H7 (cell line): ENCODE results near the gene ARHGAP19. TPM values are rescaled to one million over a fixed set of nuclear protein-coding genes. Genes with fewer than 3 reads are reported as not detected.
A peak's percentile ranks its signal among the peaks of the same experiment; 100 is the strongest.

Experiments
- DNase-seq: peaks from one replicate; pipeline ENCODE4 v3.0.0; 2012
- H3K27me3 ChIP-seq: 2 replicates; pipeline ENCODE4 v1.6.0; 2011; ENCODE audit warnings: mild to moderate bottlenecking, low read length; ENCODE audit not compliant: control insufficient read depth, insufficient read depth
- H3K36me3 ChIP-seq: replicated peaks from 2 replicates; pipeline ENCODE4 v1.5.1; 2011; ENCODE audit warnings: low read length; ENCODE audit not compliant: control insufficient read depth, insufficient read depth
- H3K4me3 ChIP-seq: 2 replicates; pipeline ENCODE4 v1.5.1; 2011; ENCODE audit warnings: low read depth, mild to moderate bottlenecking, control low read depth, low read length, moderate library complexity; ENCODE audit not compliant: insufficient read depth
- total RNA-seq: library from RNA; depleted of rRNA; stranded (reverse); fragments of >200 nt; shearing (Covaris generic); gene quantifications from 2 replicates; pipeline ENCODE4 v1.2.3, GENCODE V29; 2014

ARHGAP19 gene
- total RNA-seq, 1 experiment from 2014 or later: 38.7 TPM

GRCh38 chr10:97243836-97244235 lies 48.6 kb downstream of the ARHGAP19 start:
- no peak for DNase-seq
- H3K4me3 ChIP-seq: no peak overlapping the region
- H3K36me3 ChIP-seq: peaks cover 5% of the 10 kb centered on the region
- H3K27me3 ChIP-seq: no peaks in the 10 kb centered on the region

DNA sequence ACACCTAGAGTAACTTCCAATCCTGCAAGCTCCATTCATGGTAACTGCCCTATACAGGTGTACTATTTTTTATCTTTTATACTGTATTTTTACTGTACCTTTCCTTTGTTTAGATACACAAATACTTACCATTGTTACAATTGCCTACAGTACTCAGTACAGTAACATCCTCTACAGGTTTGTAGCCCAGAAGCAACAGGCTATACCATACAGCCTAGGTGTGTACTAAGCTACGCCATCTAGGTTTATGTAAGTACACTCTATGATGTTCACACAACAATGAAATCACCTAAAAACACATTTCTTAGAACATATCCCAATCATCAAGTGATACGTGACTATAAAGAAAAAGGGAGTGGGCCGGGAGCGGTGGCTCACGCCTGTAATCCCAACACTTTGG lies 53.6 kb downstream of the ARHGAP19 start:
- DNase-seq: no peak
- Histone ChIP-seq H3K4me3 (no peak overlapping the region), H3K27me3 (no peaks in the 10 kb centered on the region), H3K36me3 (peaks cover 2% of the 10 kb centered on the region)

DNA sequence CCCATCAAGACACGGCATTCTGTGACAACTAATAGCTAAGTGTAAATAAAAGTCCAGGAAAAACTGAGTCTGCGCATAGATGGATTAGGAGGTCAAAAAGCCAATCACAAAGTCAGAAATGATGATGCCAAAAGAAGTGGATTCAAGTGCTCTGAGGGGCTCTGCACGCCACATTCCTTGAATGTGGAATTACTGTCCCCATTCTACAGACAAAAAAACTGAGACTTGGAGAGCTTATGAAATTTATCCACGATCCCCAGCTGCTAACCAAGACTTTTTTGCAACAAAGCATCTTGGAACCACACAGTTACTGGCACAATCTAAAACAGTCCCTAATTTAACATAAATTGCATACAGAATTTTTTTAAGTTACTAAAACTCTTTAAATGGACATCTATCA lies 57.1 kb downstream of the ARHGAP19 start:
- Histone ChIP-seq H3K4me3 (no peak overlapping the region), H3K36me3 (no peaks in the 10 kb centered on the region; the same call in none of the 2 replicates), H3K27me3 (no peaks in the 10 kb centered on the region)
- DNase-seq: no peak

DNA sequence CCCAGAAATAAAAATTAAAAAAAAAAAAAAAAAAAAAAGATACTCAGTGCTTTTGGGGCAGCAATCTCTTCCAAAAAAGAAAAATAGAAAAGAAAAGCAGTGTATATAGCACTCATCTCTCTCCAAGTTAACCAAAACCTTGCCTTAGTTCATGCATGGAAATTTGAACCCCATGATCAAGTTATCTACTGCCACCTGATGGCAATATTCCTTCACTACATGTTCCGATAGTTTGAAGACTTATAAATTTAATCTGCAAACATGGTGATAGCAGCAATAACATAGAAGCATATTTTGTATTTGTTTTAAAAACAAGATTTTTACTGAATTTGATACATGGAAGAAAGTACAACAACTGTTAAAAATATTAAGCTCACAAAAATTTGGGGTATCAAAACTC lies 58.0 kb downstream of the ARHGAP19 start:
- H3K36me3 ChIP-seq: no peaks in the 10 kb centered on the region; the same call in none of the 2 replicates
- no peak for DNase-seq
- no peak overlapping the region for H3K4me3 ChIP-seq
- no peaks in the 10 kb centered on the region for H3K27me3 ChIP-seq

DNA sequence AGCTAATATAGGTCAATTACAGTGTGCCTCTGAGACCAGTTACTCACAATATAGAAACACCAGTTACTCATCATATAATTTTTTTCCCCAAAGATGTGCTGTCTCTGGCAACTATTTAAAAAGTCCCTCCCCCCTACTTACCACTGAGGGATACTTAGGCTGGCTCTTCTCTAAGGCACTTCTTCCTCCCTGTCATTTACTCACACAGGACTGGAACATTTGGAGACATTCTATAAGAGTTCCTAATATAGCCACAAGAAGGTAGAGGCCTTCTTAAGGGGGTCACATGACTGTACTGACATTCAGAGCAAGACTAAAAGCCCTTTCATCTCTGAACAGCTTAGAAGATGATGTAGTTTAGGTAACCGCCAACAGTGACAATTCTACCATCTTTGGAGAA lies 62.3 kb downstream of the ARHGAP19 start:
- Histone ChIP-seq H3K36me3 (peaks cover 5% of the 10 kb centered on the region), H3K4me3 (no peak overlapping the region), H3K27me3 (no peaks in the 10 kb centered on the region)
- DNase-seq: no peak

DNA sequence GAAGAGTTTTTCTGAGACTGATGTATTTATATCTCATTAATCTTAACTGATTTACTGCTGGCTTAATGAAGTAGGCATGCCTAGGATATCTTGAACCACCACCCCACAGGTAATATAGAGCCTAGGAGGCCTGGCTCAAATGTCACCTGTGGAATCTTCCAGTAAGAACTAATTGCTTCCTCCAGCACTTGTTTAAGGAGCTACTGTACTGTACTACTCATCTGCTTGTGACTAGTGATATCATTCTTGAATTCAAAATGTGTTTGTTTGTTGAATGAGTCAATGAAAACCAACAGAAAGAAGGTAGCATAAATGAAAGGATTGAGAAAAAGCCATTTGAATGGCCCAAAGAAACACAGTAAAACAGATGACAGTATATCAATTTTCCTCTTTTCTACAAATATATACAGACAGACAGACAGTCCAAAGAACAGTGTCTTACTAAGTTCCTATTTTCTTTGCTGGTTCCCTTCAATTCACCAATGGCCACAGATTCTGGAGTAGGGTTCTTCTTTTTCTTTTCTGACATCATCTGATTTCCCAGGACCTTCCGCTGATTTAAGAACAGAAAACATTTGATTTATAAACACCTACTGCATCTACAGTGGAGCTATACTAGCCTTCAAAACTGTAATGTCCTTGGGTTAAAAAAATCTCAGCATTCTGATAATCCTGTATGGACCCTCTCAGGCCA lies 63.0 kb downstream of the ARHGAP19 start:
- Histone ChIP-seq H3K4me3 (no peak overlapping the region), H3K36me3 (peaks cover 5% of the 10 kb centered on the region), H3K27me3 (no peaks in the 10 kb centered on the region)
- no peak for DNase-seq

DNA sequence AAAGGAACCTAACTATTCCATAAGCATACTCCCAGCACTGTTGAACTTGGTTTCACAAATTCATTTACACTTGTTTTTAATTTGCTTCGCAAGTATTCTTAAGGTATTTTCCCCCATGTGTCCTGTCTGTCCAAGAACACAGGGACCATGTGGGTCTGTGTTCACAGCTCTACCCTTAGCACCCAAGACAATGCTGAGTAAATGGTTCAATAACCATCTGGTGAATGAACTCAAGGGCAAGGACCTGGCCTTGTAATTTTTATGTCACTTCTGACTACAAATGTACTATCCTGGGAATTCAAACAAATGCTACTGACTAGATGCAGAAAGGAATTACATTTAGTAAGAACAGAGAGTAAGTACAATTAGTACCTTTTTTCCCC lies 63.7 kb downstream of the ARHGAP19 start:
- no peak overlapping the region for H3K4me3 ChIP-seq
- H3K27me3 ChIP-seq: no peaks in the 10 kb centered on the region
- H3K36me3 ChIP-seq: peaks cover 5% of the 10 kb centered on the region
- no peak for DNase-seq

DNA sequence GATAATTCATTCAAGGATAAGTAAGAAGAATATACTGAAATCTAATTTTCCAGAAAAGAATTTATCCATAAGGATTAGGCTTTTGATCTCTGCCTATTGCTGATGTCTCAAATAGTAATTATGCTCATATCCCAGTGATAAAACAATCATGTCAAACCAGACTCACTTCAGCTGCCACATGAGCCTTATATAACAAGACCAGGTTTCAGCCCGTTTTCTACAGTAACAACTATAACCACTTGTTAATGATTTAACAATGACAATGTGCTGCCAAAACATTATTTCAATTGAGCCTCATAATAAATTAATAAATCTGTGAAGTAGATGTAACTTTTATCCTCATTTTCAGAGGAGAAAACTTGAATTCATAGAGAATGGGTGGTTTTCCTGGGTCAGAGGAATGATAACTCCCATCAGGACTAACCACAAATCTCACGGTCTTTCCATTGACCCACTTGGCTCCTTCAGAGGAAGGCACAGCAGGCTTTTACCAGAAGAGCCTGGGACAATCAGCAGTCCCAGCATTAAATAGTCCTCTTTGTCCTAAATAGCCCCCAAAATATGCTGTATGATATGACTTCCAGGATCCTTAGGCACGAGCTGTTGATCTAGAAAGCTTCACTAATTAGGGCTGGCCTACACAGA lies 64.2 kb downstream of the ARHGAP19 start:
- Histone ChIP-seq H3K36me3 (peaks cover 5% of the 10 kb centered on the region), H3K27me3 (no peaks in the 10 kb centered on the region), H3K4me3 (no peak overlapping the region)
- DNase-seq: no peak

DNA sequence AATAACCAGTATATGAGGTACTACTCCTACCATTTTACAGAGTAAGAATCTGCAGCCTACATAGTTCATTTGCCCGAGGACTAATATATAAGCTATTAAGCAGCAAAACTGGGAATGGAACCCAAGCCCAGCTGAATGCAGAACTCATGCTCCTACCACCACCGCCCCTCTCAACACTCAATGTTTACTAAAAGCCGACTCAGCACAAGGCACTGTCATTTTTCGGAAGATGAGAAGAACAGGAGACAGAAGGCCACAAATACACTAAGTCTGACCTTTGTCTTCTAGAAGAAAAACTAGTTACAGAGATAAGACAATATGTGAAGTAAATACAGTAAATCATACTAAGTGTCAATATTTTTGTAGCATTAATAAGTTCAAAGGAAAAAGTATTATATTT lies 66.0 kb downstream of the ARHGAP19 start:
- no peak overlapping the region for H3K4me3 ChIP-seq
- DNase-seq: no peak
- H3K27me3 ChIP-seq: no peaks in the 10 kb centered on the region
- H3K36me3 ChIP-seq: peaks cover 5% of the 10 kb centered on the region

DNA sequence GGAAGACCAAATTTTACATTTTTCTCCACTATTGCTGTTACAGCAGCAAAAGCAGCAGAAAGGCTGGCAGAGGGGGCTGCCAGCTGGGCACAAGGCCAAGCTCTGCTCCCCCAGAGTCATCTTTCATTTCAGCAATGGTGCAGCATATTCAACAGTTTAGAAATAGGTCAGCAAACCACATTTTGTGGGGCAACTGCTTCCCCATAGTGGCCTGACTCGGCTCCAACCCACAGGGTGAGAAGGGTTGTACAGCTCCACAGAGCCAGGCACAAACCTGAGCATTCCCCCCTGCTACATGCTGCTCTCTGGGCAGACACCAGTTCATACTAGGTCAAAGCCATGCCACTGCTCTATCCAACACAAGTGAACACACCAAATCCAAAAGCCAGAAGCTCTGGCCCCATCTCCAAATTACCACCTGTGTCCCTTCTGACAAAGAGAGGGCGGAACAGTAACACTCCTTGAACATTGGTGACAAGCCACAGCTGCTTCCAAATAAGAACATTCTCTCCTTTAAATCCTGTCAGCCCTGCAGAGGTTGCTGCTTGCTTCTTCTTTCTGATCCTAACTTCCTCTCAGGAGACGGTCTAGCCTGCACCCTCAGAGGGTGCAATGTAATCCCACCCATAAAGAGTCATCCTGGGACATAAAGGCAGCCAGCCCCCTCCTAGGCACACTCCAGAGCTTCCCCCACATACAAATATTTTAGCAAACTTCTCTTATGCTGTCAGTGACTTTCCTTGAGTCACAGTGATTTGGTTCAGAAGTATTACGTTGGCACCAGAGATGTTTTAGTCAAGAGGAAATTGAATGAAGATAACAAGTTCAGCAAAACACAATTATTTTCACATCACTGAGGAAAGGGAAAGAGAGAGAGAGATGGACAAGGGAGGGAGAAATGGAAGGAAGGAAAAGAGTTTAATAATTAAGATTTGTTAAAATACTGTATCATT lies 67.7 kb downstream of the ARHGAP19 start:
- no peaks in the 10 kb centered on the region for H3K27me3 ChIP-seq
- DNase-seq: no peak
- no peak overlapping the region for H3K4me3 ChIP-seq
- peaks cover 5% of the 10 kb centered on the region for H3K36me3 ChIP-seq

DNA sequence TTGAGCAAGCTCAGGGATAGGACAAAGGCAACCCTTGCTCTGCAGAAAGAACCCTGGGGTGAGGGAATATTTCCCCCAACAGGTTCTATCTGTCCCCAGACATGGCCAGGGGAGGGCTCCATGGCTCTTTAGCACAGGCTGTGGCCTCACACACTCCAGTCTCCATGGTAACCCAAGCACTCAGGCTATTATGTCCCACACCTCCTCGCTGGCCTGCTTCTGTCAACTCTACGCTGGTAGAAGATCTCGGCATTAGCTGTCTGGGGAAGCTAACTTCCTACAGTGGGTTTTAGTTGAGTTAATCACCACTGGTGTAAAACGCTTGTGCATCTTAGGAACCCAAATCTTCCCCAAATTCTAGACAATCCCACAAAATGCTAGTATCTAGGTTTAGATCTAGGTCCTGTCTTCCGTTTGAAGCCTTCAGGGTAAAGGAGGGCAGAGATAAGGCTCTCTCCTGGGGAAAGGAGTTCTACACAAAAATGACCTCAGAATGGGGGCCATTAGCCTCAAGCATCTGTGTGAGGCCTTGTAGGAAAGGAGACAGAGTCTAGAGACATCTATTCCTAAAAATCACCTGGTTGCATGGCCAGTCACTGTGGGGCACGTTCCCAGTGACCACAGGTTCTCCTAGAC lies 70.0 kb downstream of the ARHGAP19 start:
- peak; percentile 74 for DNase-seq
- Histone ChIP-seq H3K36me3 (no peaks in the 10 kb centered on the region; the same call in none of the 2 replicates), H3K4me3 (no peak overlapping the region), H3K27me3 (no peaks in the 10 kb centered on the region)

DNA sequence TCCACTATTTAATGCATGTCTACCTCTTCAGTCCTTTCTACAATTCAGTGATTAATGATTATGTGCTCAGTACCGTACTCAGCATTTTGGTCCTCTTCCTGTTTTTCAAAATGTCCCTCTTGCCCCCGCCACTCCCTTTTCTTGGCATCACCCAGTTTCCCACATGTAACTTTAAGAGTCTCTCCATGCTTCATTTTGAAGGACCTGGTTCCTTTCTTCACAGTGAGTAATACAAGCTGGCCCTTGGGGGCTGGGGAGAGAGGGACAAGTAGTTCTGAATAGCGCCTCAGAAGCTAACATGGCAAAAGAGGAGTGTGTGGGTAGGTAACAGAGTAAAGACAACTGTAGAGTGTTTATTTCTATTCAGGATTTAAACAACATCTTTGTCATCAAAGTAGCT lies 72.1 kb downstream of the ARHGAP19 start:
- Histone ChIP-seq H3K36me3 (no peaks in the 10 kb centered on the region; the same call in none of the 2 replicates), H3K4me3 (no peak overlapping the region), H3K27me3 (no peaks in the 10 kb centered on the region)
- no peak for DNase-seq

GRCh38 chr10:97217299-97217698 lies 75.1 kb downstream of the ARHGAP19 start:
- DNase-seq: no peak
- Histone ChIP-seq H3K27me3 (no peaks in the 10 kb centered on the region), H3K36me3 (no peaks in the 10 kb centered on the region), H3K4me3 (no peak overlapping the region)

GRCh38 chr10:97215619-97216260 lies 76.7 kb downstream of the ARHGAP19 start:
- H3K27me3 ChIP-seq: no peaks in the 10 kb centered on the region
- no peak overlapping the region for H3K4me3 ChIP-seq
- DNase-seq: no peak
- no peaks in the 10 kb centered on the region for H3K36me3 ChIP-seq
